ENCODE results near the gene IGFBP5.

Gene IGFBP5

GRCh38 chr2:216737676-216738075 is 42.3 kb upstream of the IGFBP5 start:
- no peak overlapping the region for H3K4me3 ChIP-seq (ENCODE audit: low read depth, low read length)
- TF ChIP-seq CTCF (IDR thresholded peaks at IDR 0.05; ENCODE audit: low read depth, low read length, missing control alignments), result no peak
- no peak for DNase-seq (ENCODE audit: low read depth)

- TF ChIP-seq CTCF (IDR thresholded peaks at IDR 0.05; ENCODE audit: low read depth, low read length, missing control alignments), result no peak
Measured at GRCh38 chr2:216736326-216736725, 41.0 kb upstream of the IGFBP5 start.

GRCh38 chr2:216735668-216736067 is 40.3 kb upstream of the IGFBP5 start:
- TF ChIP-seq CTCF (IDR thresholded peaks at IDR 0.05; ENCODE audit: low read depth, low read length, missing control alignments), result no peak
- DNase-seq (ENCODE audit: low read depth), result no peak
- H3K4me3 ChIP-seq (ENCODE audit: low read depth, low read length), result no peak overlapping the region

More at GRCh38 chr2:216736326-216736725, 41.0 kb upstream of the IGFBP5 start:
- DNase-seq (ENCODE audit: low read depth), result no peak
- H3K4me3 ChIP-seq (ENCODE audit: low read depth, low read length), result no peak overlapping the region

- no peak for TF ChIP-seq CTCF (IDR thresholded peaks at IDR 0.05; ENCODE audit: low read depth, low read length, missing control alignments)
- no peak for DNase-seq (ENCODE audit: low read depth)
- H3K4me3 ChIP-seq (ENCODE audit: low read depth, low read length), result no peak overlapping the region
Measured at GRCh38 chr2:216735086-216735485, 39.7 kb upstream of the IGFBP5 start.

- TF ChIP-seq CTCF (IDR thresholded peaks at IDR 0.05; ENCODE audit: low read depth, low read length, missing control alignments), result no peak
- H3K4me3 ChIP-seq (ENCODE audit: low read depth, low read length), result no peak overlapping the region
- DNase-seq (ENCODE audit: low read depth), result no peak
Measured at GRCh38 chr2:216733046-216733445, 37.7 kb upstream of the IGFBP5 start.

GRCh38 chr2:216732334-216732733 is 37.0 kb upstream of the IGFBP5 start:
- DNase-seq (ENCODE audit: low read depth), result no peak
- no peak overlapping the region for H3K4me3 ChIP-seq (ENCODE audit: low read depth, low read length)
- TF ChIP-seq CTCF (IDR thresholded peaks at IDR 0.05; ENCODE audit: low read depth, low read length, missing control alignments), result no peak

GRCh38 chr2:216731465-216731864 is 36.1 kb upstream of the IGFBP5 start:
- DNase-seq (ENCODE audit: low read depth), result no peak
- no peak overlapping the region for H3K4me3 ChIP-seq (ENCODE audit: low read depth, low read length)
- no peak for TF ChIP-seq CTCF (IDR thresholded peaks at IDR 0.05; ENCODE audit: low read depth, low read length, missing control alignments)

All from GM12864 (cell line).